ENCODE measurements around the gene CTSO.
"Not testable (repeated sequence)": the region's sequence is repeated elsewhere in the genome, so short reads cannot be mapped to it uniquely, and the experiment has no call there.

CTSO gene

GRCh38 chr4:155904331-155904730, 49.3 kb downstream of the CTSO start:
- no peak for DNase-seq

- no peak for DNase-seq
Observed at GRCh38 chr4:155903453-155903852, 50.2 kb downstream of the CTSO start, which contains the start of gene TDO2. TDO2 (plus strand) TSS chr4:155903696; CDS start chr4:155903759, 63 bp downstream.

GRCh38 chr4:155901013-155901412, 52.7 kb downstream of the CTSO start:
- DNase-seq, result no peak

GRCh38 chr4:155900381-155900780, 53.3 kb downstream of the CTSO start:
- no peak for DNase-seq

GRCh38 chr4:155899891-155900290, 53.8 kb downstream of the CTSO start:
- no peak for DNase-seq

- not testable (repeated sequence) for DNase-seq
Observed at GRCh38 chr4:155898371-155898770, 55.3 kb downstream of the CTSO start.

GRCh38 chr4:155891058-155891457, 62.6 kb downstream of the CTSO start:
- DNase-seq, result no peak

- no peak for DNase-seq
Observed at GRCh38 chr4:155889946-155890345, 63.7 kb downstream of the CTSO start.

GRCh38 chr4:155889031-155889793, 64.5 kb downstream of the CTSO start:
- DNase-seq, result no peak

GRCh38 chr4:155887847-155888570, 65.7 kb downstream of the CTSO start:
- no peak for DNase-seq

GRCh38 chr4:155887045-155887444, 66.6 kb downstream of the CTSO start:
- DNase-seq, result no peak

- no peak for DNase-seq
Observed at GRCh38 chr4:155885666-155886065, 68.0 kb downstream of the CTSO start.

GRCh38 chr4:155883895-155884294, 69.8 kb downstream of the CTSO start:
- no peak for DNase-seq

- DNase-seq, result no peak
Observed at GRCh38 chr4:155881555-155881954, 72.1 kb downstream of the CTSO start.

- no peak for DNase-seq
Observed at GRCh38 chr4:155879767-155880166, 73.9 kb downstream of the CTSO start.

- DNase-seq, result no peak
Observed at GRCh38 chr4:155878611-155879010, 75.1 kb downstream of the CTSO start.

GRCh38 chr4:155877971-155878370, 75.7 kb downstream of the CTSO start:
- DNase-seq, result no peak

- DNase-seq, result no peak
Observed at GRCh38 chr4:155875878-155876277, 77.8 kb downstream of the CTSO start.
